Thoracic aorta (tissue), 2 donors: ENCODE measurements around the gene MSTN. TPM values are rescaled to one million over a fixed set of nuclear protein-coding genes. Genes with fewer than 3 reads are reported as not detected.
"Not testable (repeated sequence)": the region's sequence is repeated elsewhere in the genome, so short reads cannot be mapped to it uniquely, and the experiment has no call there.

ENCODE experiments used
- ATAC-seq: fragments of 150-250 bp; one replicate; pipeline ENCODE4 v1.8.0; 2017; ENCODE audit warnings: low read depth; ENCODE audit not compliant: insufficient number of reproducible peaks, low FRiP score
- DNase-seq: peaks from one replicate; pipeline ENCODE4 v3.0.0-alpha.2; 2020; ENCODE audit warnings: low spot score
- H3K27ac ChIP-seq, 2 donors: fragments of 200-600 bp; sonication (generic); 1 replicate in 1 of 2; 2 replicates in 1 of 2; pipeline ENCODE4 v1.5.1; 2016; ENCODE audit warnings: mild to moderate bottlenecking in 2 of 2, moderate library complexity in 2 of 2
- H3K27me3 ChIP-seq: fragments of 200-600 bp; sonication (generic); replicated peaks from 2 replicates; pipeline ENCODE4 v1.6.0; 2016; ENCODE audit warnings: mild to moderate bottlenecking; ENCODE audit not compliant: insufficient read depth
- H3K36me3 ChIP-seq: fragments of 200-600 bp; sonication (generic); one replicate; pipeline ENCODE4 v1.5.1; 2016
- H3K4me1 ChIP-seq, 2 donors: fragments of 200-600 bp; sonication (generic); 1 replicate in 1 of 2; 2 replicates in 1 of 2; pipeline versions ENCODE4 v1.5.1 to v1.6.0; 2016; ENCODE audit warnings: low read depth in 2 of 2, mild to moderate bottlenecking in 1 of 2; ENCODE audit not compliant: control insufficient read depth in 1 of 2
- H3K4me3 ChIP-seq: fragments of 200-600 bp; sonication (generic); 2 replicates; pipeline ENCODE4 v1.5.1; 2016; ENCODE audit warnings: mild to moderate bottlenecking
- H3K9me3 ChIP-seq: fragments of 200-600 bp; sonication (generic); 2 replicates; pipeline ENCODE4 v1.5.1; 2016
- total RNA-seq, 2 donors: library from RNA; depleted of rRNA; stranded (reverse); fragments of >200 nt; gene quantifications; one replicate each; pipeline versions ENCODE4 v1.1.0 to v1.2.3, GENCODE V29; 2016
- TF ChIP-seq, protein P1 (sequence below): fragments of 200-600 bp; sonication (generic); IDR thresholded peaks from one replicate; pipeline ENCODE4 v1.5.1; 2019; ENCODE audit warnings: antibody characterized with exemption

The MSTN gene
- total RNA-seq, 2 donors from 2014 or later, result 0.27 to 1.3 TPM

- ATAC-seq (no peak), DNase-seq (no peak)
- Histone ChIP-seq H3K27me3 (no peaks in the 10 kb centered on the region), H3K27ac (no peak overlapping the region), H3K4me1 (no peaks in the 10 kb centered on the region), H3K4me3 (no peak overlapping the region), H3K36me3 (no peaks in the 10 kb centered on the region), H3K9me3 (peaks cover 1% of the 10 kb centered on the region)
- TF ChIP-seq, protein P1, sequence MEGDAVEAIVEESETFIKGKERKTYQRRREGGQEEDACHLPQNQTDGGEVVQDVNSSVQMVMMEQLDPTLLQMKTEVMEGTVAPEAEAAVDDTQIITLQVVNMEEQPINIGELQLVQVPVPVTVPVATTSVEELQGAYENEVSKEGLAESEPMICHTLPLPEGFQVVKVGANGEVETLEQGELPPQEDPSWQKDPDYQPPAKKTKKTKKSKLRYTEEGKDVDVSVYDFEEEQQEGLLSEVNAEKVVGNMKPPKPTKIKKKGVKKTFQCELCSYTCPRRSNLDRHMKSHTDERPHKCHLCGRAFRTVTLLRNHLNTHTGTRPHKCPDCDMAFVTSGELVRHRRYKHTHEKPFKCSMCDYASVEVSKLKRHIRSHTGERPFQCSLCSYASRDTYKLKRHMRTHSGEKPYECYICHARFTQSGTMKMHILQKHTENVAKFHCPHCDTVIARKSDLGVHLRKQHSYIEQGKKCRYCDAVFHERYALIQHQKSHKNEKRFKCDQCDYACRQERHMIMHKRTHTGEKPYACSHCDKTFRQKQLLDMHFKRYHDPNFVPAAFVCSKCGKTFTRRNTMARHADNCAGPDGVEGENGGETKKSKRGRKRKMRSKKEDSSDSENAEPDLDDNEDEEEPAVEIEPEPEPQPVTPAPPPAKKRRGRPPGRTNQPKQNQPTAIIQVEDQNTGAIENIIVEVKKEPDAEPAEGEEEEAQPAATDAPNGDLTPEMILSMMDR, result peak; percentile 34
These were observed 38.7 kb downstream of the MSTN start for GRCh38 chr2:190023860-190024259.

- DNase-seq (no peak), ATAC-seq (no peak)
- no peaks in the 10 kb centered on the region for H3K4me1 ChIP-seq
- H3K4me3 ChIP-seq, result no peak overlapping the region
- no peaks in the 10 kb centered on the region for H3K36me3 ChIP-seq
- TF ChIP-seq, protein P1, result no peak
- peaks cover 21% of the 10 kb centered on the region for H3K9me3 ChIP-seq
- no peak overlapping the region for H3K27ac ChIP-seq
- no peaks in the 10 kb centered on the region for H3K27me3 ChIP-seq
These were observed 41.8 kb downstream of the MSTN start for GRCh38 chr2:190020720-190021119.

DNA sequence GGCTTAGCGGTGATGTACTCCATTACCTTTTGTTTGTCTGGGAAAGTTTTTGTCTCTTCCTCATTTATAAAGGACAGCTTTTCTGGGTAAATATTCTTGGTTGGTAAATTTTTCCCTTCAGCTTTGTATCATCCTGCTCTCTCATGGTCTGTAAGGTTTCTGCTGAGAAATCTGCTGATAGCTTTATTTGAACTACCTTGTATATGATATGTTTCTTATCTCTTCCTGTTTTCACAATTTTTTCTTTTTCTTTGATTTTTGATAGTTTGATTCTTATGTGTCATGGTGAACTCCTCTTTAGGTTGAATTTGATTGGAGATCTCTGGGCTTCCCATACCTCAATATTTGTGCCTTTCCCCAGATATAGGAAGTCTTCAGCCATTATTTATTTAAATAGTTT lies 44.7 kb downstream of the MSTN start:
- H3K36me3 ChIP-seq, result no peaks in the 10 kb centered on the region
- TF ChIP-seq, protein P1, result no peak
- no peak overlapping the region for H3K4me3 ChIP-seq
- no peaks in the 10 kb centered on the region for H3K27me3 ChIP-seq
- no peaks in the 10 kb centered on the region for H3K4me1 ChIP-seq
- H3K9me3 ChIP-seq, result peaks cover 21% of the 10 kb centered on the region
- DNase-seq (no peak), ATAC-seq (no peak)
- no peak overlapping the region for H3K27ac ChIP-seq

GRCh38 chr2:190015969-190016368 lies 46.6 kb downstream of the MSTN start:
- ATAC-seq, DNase-seq, H3K4me1 ChIP-seq, H3K27me3 ChIP-seq, H3K27ac ChIP-seq, H3K36me3 ChIP-seq, H3K4me3 ChIP-seq: not testable (repeated sequence)
- H3K9me3 ChIP-seq, result peaks cover 21% of the 10 kb centered on the region
